ENCODE data around the gene IGIP.
"Not testable (repeated sequence)": the region's sequence is repeated elsewhere in the genome, so short reads cannot be mapped to it uniquely, and the experiment has no call there.

Gene IGIP

GRCh38 chr5:140141241-140141640 is 15.5 kb downstream of the IGIP start:
- DNase-seq (ENCODE audit: low read depth) = no peak

GRCh38 chr5:140142246-140142645 is 16.5 kb downstream of the IGIP start:
- DNase-seq (ENCODE audit: low read depth) = no peak

GRCh38 chr5:140142856-140143255 is 17.1 kb downstream of the IGIP start:
- DNase-seq (ENCODE audit: low read depth) = no peak

- DNase-seq (ENCODE audit: low read depth) = no peak
Measured at GRCh38 chr5:140143521-140144258, 18.0 kb downstream of the IGIP start.

GRCh38 chr5:140145256-140145655 is 19.5 kb downstream of the IGIP start:
- DNase-seq (ENCODE audit: low read depth) = no peak

- DNase-seq (ENCODE audit: low read depth) = peak; percentile 5
Measured at GRCh38 chr5:140145818-140146522, 20.2 kb downstream of the IGIP start.

- DNase-seq (ENCODE audit: low read depth) = no peak
Measured at GRCh38 chr5:140146523-140146842, 20.7 kb downstream of the IGIP start.

- DNase-seq (ENCODE audit: low read depth) = no peak
Measured at GRCh38 chr5:140147460-140147859, 21.7 kb downstream of the IGIP start.

- DNase-seq (ENCODE audit: low read depth) = no peak
Measured at GRCh38 chr5:140148508-140148907, 22.8 kb downstream of the IGIP start.

GRCh38 chr5:140150201-140150600 is 24.5 kb downstream of the IGIP start:
- DNase-seq (ENCODE audit: low read depth) = no peak

- DNase-seq (ENCODE audit: low read depth) = no peak
Measured at GRCh38 chr5:140151144-140152021, 25.6 kb downstream of the IGIP start.

GRCh38 chr5:140152022-140152999 is 26.6 kb downstream of the IGIP start:
- no peak for DNase-seq (ENCODE audit: low read depth)

GRCh38 chr5:140153255-140153654 is 27.5 kb downstream of the IGIP start:
- DNase-seq (ENCODE audit: low read depth) = no peak

- DNase-seq (ENCODE audit: low read depth) = no peak
Measured at GRCh38 chr5:140153905-140154304, 28.2 kb downstream of the IGIP start.

- DNase-seq (ENCODE audit: low read depth) = not testable (repeated sequence)
Measured at GRCh38 chr5:140154710-140155381, 29.1 kb downstream of the IGIP start.

GRCh38 chr5:140157032-140157781 is 31.5 kb downstream of the IGIP start:
- peak; percentile 72 for DNase-seq (ENCODE audit: low read depth)

- DNase-seq (ENCODE audit: low read depth) = no peak
Measured at GRCh38 chr5:140159014-140159927, 33.5 kb downstream of the IGIP start.

- no peak for DNase-seq (ENCODE audit: low read depth)
Measured at GRCh38 chr5:140162275-140162674, 36.5 kb downstream of the IGIP start.

GRCh38 chr5:140162781-140163180 is 37.0 kb downstream of the IGIP start:
- DNase-seq (ENCODE audit: low read depth) = no peak
